Neural cell (in vitro differentiated cells): Measurements from ENCODE around the gene ZFP14. TPM values are rescaled to one million over a fixed set of nuclear protein-coding genes. Genes with fewer than 3 reads are reported as not detected.
"Not testable (repeated sequence)": the region's sequence is repeated elsewhere in the genome, so short reads cannot be mapped to it uniquely, and the experiment has no call there.

Experiments used
- H2AFZ ChIP-seq: fragments of 200-600, 300-800 bp; sonication (generic), shearing (Covaris generic); 2 replicates; pipeline ENCODE4 v1.6.0; 2014; ENCODE audit warnings: low read depth, mild to moderate bottlenecking, antibody characterized with exemption, low read length, moderate library complexity
- H3F3A ChIP-seq: fragments of 200-600 bp; shearing (Covaris generic); 2 replicates; pipeline ENCODE4 v1.6.1; 2016; ENCODE audit warnings: mild to moderate bottlenecking, moderate library complexity, mixed read lengths, antibody characterized with exemption, low read length; ENCODE audit not compliant: insufficient read depth, poor library complexity, severe bottlenecking
- H3K27ac ChIP-seq: fragments of 200-600, 300-800 bp; sonication (generic), shearing (Covaris generic); 2 replicates; pipeline ENCODE4 v1.5.1; 2014; ENCODE audit warnings: mild to moderate bottlenecking, low read length, moderate library complexity
- H3K27me3 ChIP-seq: fragments of 300-800, 200-600 bp; sonication (generic), shearing (Covaris generic); 2 replicates; pipeline ENCODE4 v1.6.0; 2014; ENCODE audit warnings: mild to moderate bottlenecking, low read depth, low read length, moderate library complexity; ENCODE audit not compliant: insufficient read depth
- H3K36me3 ChIP-seq: fragments of 300-800, 200-600 bp; sonication (generic), shearing (Covaris generic); 2 replicates; pipeline ENCODE4 v1.5.1; 2014; ENCODE audit warnings: mild to moderate bottlenecking, antibody characterized with exemption, low read length, moderate library complexity; ENCODE audit not compliant: insufficient read depth
- H3K4me2 ChIP-seq: fragments of 300-800, 200-600 bp; sonication (generic), shearing (Covaris generic); 2 replicates; pipeline ENCODE4 v1.6.0; 2014; ENCODE audit warnings: mild to moderate bottlenecking, low read length
- H3K4me3 ChIP-seq: fragments of 300-800, 200-600 bp; sonication (generic), shearing (Covaris generic); 2 replicates; pipeline ENCODE4 v1.5.1; 2014; ENCODE audit warnings: mild to moderate bottlenecking, low read length, moderate library complexity
- H3K79me2 ChIP-seq: fragments of 200-600 bp; shearing (Covaris generic); replicated peaks from 2 replicates; pipeline ENCODE4 v1.6.0; 2014; ENCODE audit warnings: mild to moderate bottlenecking, low read length, moderate library complexity; ENCODE audit not compliant: insufficient read depth
- H3K9ac ChIP-seq: fragments of 300-800, 200-600 bp; sonication (generic), shearing (Covaris generic); 2 replicates; pipeline ENCODE4 v1.6.1; 2016; ENCODE audit warnings: mild to moderate bottlenecking, low read length, mixed read lengths
- H3K9me2 ChIP-seq: fragments of 200-600 bp; shearing (Covaris generic); 2 replicates; pipeline ENCODE4 v1.6.1; 2016; ENCODE audit warnings: mild to moderate bottlenecking, low read length, mixed read lengths; ENCODE audit not compliant: insufficient read depth
- H3K9me3 ChIP-seq: fragments of 200-600, 300-800 bp; sonication (generic), shearing (Covaris generic); 2 replicates; pipeline ENCODE4 v1.6.1; 2016; ENCODE audit warnings: mild to moderate bottlenecking, mixed run types, low read length, moderate library complexity, mixed read lengths
- H4K20me1 ChIP-seq: fragments of 200-600 bp; shearing (Covaris generic); 2 replicates; pipeline ENCODE4 v1.6.1; 2016; ENCODE audit warnings: mild to moderate bottlenecking, mixed run types; ENCODE audit not compliant: insufficient read depth
- EP300 ChIP-seq: fragments of 450-650 bp; conservative IDR thresholded peaks from 2 replicates; pipeline ENCODE4 v1.6.1; 2014; ENCODE audit warnings: antibody characterized with exemption, mild to moderate bottlenecking, moderate library complexity; ENCODE audit not compliant: poor library complexity, severe bottlenecking
- EZH2 ChIP-seq: fragments of 200-600, 300-800 bp; shearing (Covaris generic), sonication (generic); IDR thresholded peaks from 2 replicates; pipeline ENCODE4 v1.6.1; 2014; ENCODE audit warnings: antibody characterized with exemption, low read length, borderline replicate concordance, mild to moderate bottlenecking; ENCODE audit not compliant: insufficient read depth, poor library complexity, severe bottlenecking
- MXI1 ChIP-seq: fragments of 450-650 bp; conservative IDR thresholded peaks from 2 replicates; pipeline ENCODE4 v1.6.1; 2014; ENCODE audit warnings: antibody characterized with exemption, mild to moderate bottlenecking; ENCODE audit not compliant: poor library complexity, severe bottlenecking
- POLR2AphosphoS5 ChIP-seq: IDR thresholded peaks from 2 replicates; pipeline ENCODE4 v1.6.1; 2012
- RAD21 ChIP-seq: fragments of 450-650 bp; conservative IDR thresholded peaks from 2 replicates; pipeline ENCODE4 v1.6.1; 2014; ENCODE audit warnings: antibody characterized with exemption, mild to moderate bottlenecking, moderate library complexity
- REST ChIP-seq: IDR thresholded peaks from 2 replicates; pipeline ENCODE4 v1.6.1; 2012; ENCODE audit warnings: borderline replicate concordance
- SMC3 ChIP-seq: fragments of 450-650 bp; conservative IDR thresholded peaks from 2 replicates; pipeline ENCODE4 v1.6.1; 2014; ENCODE audit warnings: antibody characterized with exemption, mild to moderate bottlenecking, moderate library complexity; ENCODE audit not compliant: poor library complexity
- TAF1 ChIP-seq: IDR thresholded peaks from 2 replicates; pipeline ENCODE4 v1.6.1; 2012; ENCODE audit warnings: low read depth
- polyA plus RNA-seq: library from polyadenylated mRNA; depleted of rRNA; stranded (reverse); fragments of >200 nt; gene quantifications from 2 replicates; pipeline ENCODE4 v1.2.3, GENCODE V29; 2014
- TF ChIP-seq, protein P1 (sequence below): fragments of 450-650 bp; IDR thresholded peaks from 2 replicates; pipeline ENCODE4 v1.5.1; 2014; ENCODE audit warnings: antibody characterized with exemption, mild to moderate bottlenecking, moderate library complexity; ENCODE audit not compliant: poor library complexity, severe bottlenecking

The ZFP14 gene
- polyA plus RNA-seq, 1 donor from 2014 or later, result 16.1 TPM

GRCh38 chr19:36330216-36330615, 48.8 kb downstream of the ZFP14 start:
- Histone ChIP-seq H3K4me3 (peak overlapping the region; percentile 75), H3K27ac (no peak overlapping the region), H3K9ac (no peak overlapping the region), H3K9me3 (no peaks in the 10 kb centered on the region), H3K79me2 (peaks cover 22% of the 10 kb centered on the region), H4K20me1 (no peaks in the 10 kb centered on the region), H3K4me2 (peak overlapping the region; percentile 67), H3K9me2 (no peaks in the 10 kb centered on the region), H2AFZ (no peak overlapping the region), H3K27me3 (no peaks in the 10 kb centered on the region), H3K36me3 (no peaks in the 10 kb centered on the region), H3F3A (no peaks in the 10 kb centered on the region)
- TF ChIP-seq TAF1, result no peak
- TF ChIP-seq, protein P1, sequence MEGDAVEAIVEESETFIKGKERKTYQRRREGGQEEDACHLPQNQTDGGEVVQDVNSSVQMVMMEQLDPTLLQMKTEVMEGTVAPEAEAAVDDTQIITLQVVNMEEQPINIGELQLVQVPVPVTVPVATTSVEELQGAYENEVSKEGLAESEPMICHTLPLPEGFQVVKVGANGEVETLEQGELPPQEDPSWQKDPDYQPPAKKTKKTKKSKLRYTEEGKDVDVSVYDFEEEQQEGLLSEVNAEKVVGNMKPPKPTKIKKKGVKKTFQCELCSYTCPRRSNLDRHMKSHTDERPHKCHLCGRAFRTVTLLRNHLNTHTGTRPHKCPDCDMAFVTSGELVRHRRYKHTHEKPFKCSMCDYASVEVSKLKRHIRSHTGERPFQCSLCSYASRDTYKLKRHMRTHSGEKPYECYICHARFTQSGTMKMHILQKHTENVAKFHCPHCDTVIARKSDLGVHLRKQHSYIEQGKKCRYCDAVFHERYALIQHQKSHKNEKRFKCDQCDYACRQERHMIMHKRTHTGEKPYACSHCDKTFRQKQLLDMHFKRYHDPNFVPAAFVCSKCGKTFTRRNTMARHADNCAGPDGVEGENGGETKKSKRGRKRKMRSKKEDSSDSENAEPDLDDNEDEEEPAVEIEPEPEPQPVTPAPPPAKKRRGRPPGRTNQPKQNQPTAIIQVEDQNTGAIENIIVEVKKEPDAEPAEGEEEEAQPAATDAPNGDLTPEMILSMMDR, result no peak
- TF ChIP-seq EZH2, result no peak
- TF ChIP-seq REST, result no peak
- TF ChIP-seq MXI1, result no peak
- no peak for TF ChIP-seq SMC3
- TF ChIP-seq EP300, result no peak
- TF ChIP-seq POLR2AphosphoS5, result no peak
- no peak for TF ChIP-seq RAD21

- peaks cover 22% of the 10 kb centered on the region for H3K79me2 ChIP-seq
- not testable (repeated sequence) for H3K9me3 ChIP-seq, H3K4me2 ChIP-seq, H3K9me2 ChIP-seq, H4K20me1 ChIP-seq, H3K36me3 ChIP-seq, H3K9ac ChIP-seq, H3K27ac ChIP-seq, H3F3A ChIP-seq, H3K27me3 ChIP-seq, H2AFZ ChIP-seq
- peak overlapping the region; percentile 75 for H3K4me3 ChIP-seq
Observed at GRCh38 chr19:36329534-36329933, 49.5 kb downstream of the ZFP14 start.

DNA sequence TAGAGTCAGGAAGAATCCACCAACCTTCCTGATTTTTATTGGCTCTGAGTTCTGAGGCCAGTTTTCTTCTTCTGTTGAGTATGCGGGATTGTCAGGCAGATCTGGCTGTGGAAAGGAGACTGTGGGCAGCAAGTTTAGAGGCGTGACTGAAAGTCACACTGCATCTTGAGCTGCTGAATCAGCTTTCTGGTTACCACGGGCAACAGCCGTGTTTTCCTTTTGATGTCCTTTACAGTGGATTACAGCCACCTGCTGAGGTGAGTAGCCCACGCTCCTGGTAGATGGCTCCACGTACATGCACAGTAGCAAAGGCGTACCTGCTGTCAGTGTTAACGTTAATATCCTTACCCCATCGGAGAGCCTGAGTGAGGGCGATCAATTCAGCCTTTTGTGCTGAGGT, 52.4 kb downstream of the ZFP14 start:
- H3K9ac ChIP-seq, H4K20me1 ChIP-seq, H2AFZ ChIP-seq, H3K9me3 ChIP-seq, H3K9me2 ChIP-seq, H3K27me3 ChIP-seq, H3K36me3 ChIP-seq, H3F3A ChIP-seq, H3K27ac ChIP-seq, H3K4me2 ChIP-seq, H3K4me3 ChIP-seq: not testable (repeated sequence)
- peak; percentile 50 for TF ChIP-seq POLR2AphosphoS5
- TF ChIP-seq MXI1, result peak; percentile 43
- peak; percentile 44 for TF ChIP-seq EP300
- H3K79me2 ChIP-seq, result peaks cover 22% of the 10 kb centered on the region

DNA sequence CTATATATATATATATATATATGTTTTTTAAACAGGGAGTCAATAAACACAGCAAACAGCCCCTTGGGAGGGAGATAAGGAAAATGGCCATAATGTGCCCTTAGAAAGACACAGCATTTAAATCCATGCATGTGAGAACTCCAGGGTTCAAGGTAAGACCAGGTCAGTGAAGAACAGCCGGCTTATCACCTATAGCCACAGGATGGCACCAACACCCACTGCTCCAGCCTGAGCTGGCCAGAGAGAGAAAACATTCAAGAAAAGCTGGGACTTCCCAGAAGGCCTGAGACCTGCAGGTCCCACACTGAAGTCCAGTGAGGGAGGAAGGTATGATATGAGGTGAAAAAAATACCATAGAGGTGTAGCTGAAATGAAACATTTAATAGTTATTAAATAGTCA, 63.8 kb downstream of the ZFP14 start:
- H3K36me3 ChIP-seq, H3F3A ChIP-seq, H3K79me2 ChIP-seq, H3K4me2 ChIP-seq, H3K27ac ChIP-seq, H3K4me3 ChIP-seq, H3K9me2 ChIP-seq, H2AFZ ChIP-seq, H3K9ac ChIP-seq, H4K20me1 ChIP-seq, H3K9me3 ChIP-seq, H3K27me3 ChIP-seq: not testable (repeated sequence)

GRCh38 chr19:36314053-36314452, 64.9 kb downstream of the ZFP14 start:
- H3K27me3 ChIP-seq, H3K27ac ChIP-seq, H3K79me2 ChIP-seq, H2AFZ ChIP-seq, H3K4me3 ChIP-seq, H3K9me3 ChIP-seq, H3F3A ChIP-seq, H3K9ac ChIP-seq, H3K9me2 ChIP-seq, H3K4me2 ChIP-seq, H4K20me1 ChIP-seq, H3K36me3 ChIP-seq: not testable (repeated sequence)
